Kidney epithelial cell (primary cell): ENCODE results near the gene TMEM255A. TPM values are rescaled to one million over a fixed set of nuclear protein-coding genes. Genes with fewer than 3 reads are reported as not detected.

ENCODE experiments used
- DNase-seq: peaks from one replicate; pipeline ENCODE4 v3.0.0-alpha.2; 2010; ENCODE audit warnings: low read depth
- H3K27me3 ChIP-seq: 2 replicates; pipeline ENCODE4 v1.6.0; 2011; ENCODE audit warnings: low read length; ENCODE audit not compliant: control insufficient read depth, insufficient read depth
- H3K36me3 ChIP-seq: 2 replicates; pipeline ENCODE4 v1.5.1; 2011; ENCODE audit warnings: low read length; ENCODE audit not compliant: control insufficient read depth, insufficient read depth
- H3K4me3 ChIP-seq: 2 replicates; pipeline ENCODE4 v1.5.1; 2011; ENCODE audit warnings: low read depth, mild to moderate bottlenecking, control low read depth, low read length
- CTCF ChIP-seq: IDR thresholded peaks from 2 replicates; pipeline ENCODE4 v1.5.1; 2011; ENCODE audit warnings: mild to moderate bottlenecking, moderate library complexity, low read length, control low read depth, inconsistent platforms; ENCODE audit not compliant: insufficient read depth, poor library complexity, severe bottlenecking
- total RNA-seq: library from RNA; depleted of rRNA; stranded (reverse); fragments of >200 nt; gene quantifications from 2 replicates; pipeline ENCODE4 v1.2.3, GENCODE V29; 2015

The TMEM255A gene
- total RNA-seq, 1 donor from 2014 or later: not detected

- DNase-seq: no peak
- Histone ChIP-seq H3K27me3 (peaks cover 9% of the 10 kb centered on the region), H3K4me3 (no peak overlapping the region), H3K36me3 (no peaks in the 10 kb centered on the region)
- TF ChIP-seq CTCF: no peak
These were observed 7.0 kb downstream of the TMEM255A start for GRCh38 chrX:120304256-120304655.

GRCh38 chrX:120302434-120302833 lies 8.8 kb downstream of the TMEM255A start:
- no peak for TF ChIP-seq CTCF
- no peak for DNase-seq
- Histone ChIP-seq H3K4me3 (no peak overlapping the region), H3K27me3 (no peaks in the 10 kb centered on the region), H3K36me3 (no peaks in the 10 kb centered on the region)

GRCh38 chrX:120301960-120302359 lies 9.3 kb downstream of the TMEM255A start:
- no peaks in the 10 kb centered on the region for H3K36me3 ChIP-seq
- no peak overlapping the region for H3K4me3 ChIP-seq
- no peak for DNase-seq
- no peaks in the 10 kb centered on the region for H3K27me3 ChIP-seq
- TF ChIP-seq CTCF: no peak

- H3K36me3 ChIP-seq: no peaks in the 10 kb centered on the region
- H3K4me3 ChIP-seq: no peak overlapping the region
- no peaks in the 10 kb centered on the region for H3K27me3 ChIP-seq
- no peak for DNase-seq
- TF ChIP-seq CTCF: no peak
These were observed 9.8 kb downstream of the TMEM255A start for GRCh38 chrX:120301497-120301896.

- Histone ChIP-seq H3K27me3 (no peaks in the 10 kb centered on the region), H3K36me3 (no peaks in the 10 kb centered on the region), H3K4me3 (no peak overlapping the region)
- no peak for DNase-seq
- TF ChIP-seq CTCF: no peak
These were observed 11.3 kb downstream of the TMEM255A start for GRCh38 chrX:120299928-120300327.

GRCh38 chrX:120297923-120298322 lies 13.3 kb downstream of the TMEM255A start:
- no peaks in the 10 kb centered on the region for H3K36me3 ChIP-seq
- no peak for DNase-seq
- TF ChIP-seq CTCF: no peak
- no peak overlapping the region for H3K4me3 ChIP-seq
- H3K27me3 ChIP-seq: no peaks in the 10 kb centered on the region
